ENCODE data around the gene KLHL7.

- TF ChIP-seq CTCF (conservative IDR thresholded peaks at IDR 0.05) (peak; percentile 16), ZFX (IDR thresholded peaks at IDR 0.05) (no peak)
Measured at GRCh38 chr7:23072048-23072447, 33.5 kb upstream of the KLHL7 start.

All from C4-2B (cell line).